GM12865 (cell line): ENCODE results near the gene CLEC11A.

Source experiments
- DNase-seq: peaks from one replicate; pipeline ENCODE4 v3.0.0; 2010; ENCODE audit warnings: low read depth
- H3K4me3 ChIP-seq: 2 replicates; pipeline ENCODE4 v1.5.1; 2011; ENCODE audit warnings: mild to moderate bottlenecking, low read depth, low read length, control low read depth
- TF ChIP-seq, protein P1 (sequence below): IDR thresholded peaks from 2 replicates; pipeline ENCODE4 v1.5.1; 2011; ENCODE audit warnings: low read length, control low read depth, low read depth, inconsistent platforms; ENCODE audit not compliant: insufficient read depth; ENCODE audit errors: missing control alignments

CLEC11A gene

DNA sequence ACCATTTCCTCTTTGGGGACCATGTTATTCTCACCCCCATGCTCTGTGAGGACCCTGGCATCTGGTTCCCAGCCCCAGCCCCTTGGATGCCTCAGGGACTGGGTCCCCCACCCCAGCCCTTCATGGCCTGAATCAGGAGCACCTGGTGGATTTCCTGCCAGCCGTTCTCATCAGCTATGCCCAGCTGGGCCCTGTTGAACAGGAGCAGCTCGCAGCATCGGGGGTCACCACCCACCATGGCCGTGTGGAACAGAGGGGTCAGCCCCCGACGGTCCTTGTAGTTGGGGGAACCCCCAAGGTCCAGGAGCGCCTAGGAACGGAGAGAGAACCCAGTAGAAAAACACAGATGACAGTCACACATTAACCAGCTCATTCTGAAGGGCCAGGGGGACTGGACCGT is 11.4 kb upstream of the CLEC11A start:
- H3K4me3 ChIP-seq: no peak overlapping the region
- TF ChIP-seq, protein P1, sequence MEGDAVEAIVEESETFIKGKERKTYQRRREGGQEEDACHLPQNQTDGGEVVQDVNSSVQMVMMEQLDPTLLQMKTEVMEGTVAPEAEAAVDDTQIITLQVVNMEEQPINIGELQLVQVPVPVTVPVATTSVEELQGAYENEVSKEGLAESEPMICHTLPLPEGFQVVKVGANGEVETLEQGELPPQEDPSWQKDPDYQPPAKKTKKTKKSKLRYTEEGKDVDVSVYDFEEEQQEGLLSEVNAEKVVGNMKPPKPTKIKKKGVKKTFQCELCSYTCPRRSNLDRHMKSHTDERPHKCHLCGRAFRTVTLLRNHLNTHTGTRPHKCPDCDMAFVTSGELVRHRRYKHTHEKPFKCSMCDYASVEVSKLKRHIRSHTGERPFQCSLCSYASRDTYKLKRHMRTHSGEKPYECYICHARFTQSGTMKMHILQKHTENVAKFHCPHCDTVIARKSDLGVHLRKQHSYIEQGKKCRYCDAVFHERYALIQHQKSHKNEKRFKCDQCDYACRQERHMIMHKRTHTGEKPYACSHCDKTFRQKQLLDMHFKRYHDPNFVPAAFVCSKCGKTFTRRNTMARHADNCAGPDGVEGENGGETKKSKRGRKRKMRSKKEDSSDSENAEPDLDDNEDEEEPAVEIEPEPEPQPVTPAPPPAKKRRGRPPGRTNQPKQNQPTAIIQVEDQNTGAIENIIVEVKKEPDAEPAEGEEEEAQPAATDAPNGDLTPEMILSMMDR: no peak
- no peak for DNase-seq

- TF ChIP-seq, protein P1: no peak
- DNase-seq: no peak
- no peak overlapping the region for H3K4me3 ChIP-seq
Measured at GRCh38 chr19:50712833-50713232, 10.3 kb upstream of the CLEC11A start.

GRCh38 chr19:50713556-50714236 is 9.5 kb upstream of the CLEC11A start:
- no peak for DNase-seq
- TF ChIP-seq, protein P1: no peak

DNA sequence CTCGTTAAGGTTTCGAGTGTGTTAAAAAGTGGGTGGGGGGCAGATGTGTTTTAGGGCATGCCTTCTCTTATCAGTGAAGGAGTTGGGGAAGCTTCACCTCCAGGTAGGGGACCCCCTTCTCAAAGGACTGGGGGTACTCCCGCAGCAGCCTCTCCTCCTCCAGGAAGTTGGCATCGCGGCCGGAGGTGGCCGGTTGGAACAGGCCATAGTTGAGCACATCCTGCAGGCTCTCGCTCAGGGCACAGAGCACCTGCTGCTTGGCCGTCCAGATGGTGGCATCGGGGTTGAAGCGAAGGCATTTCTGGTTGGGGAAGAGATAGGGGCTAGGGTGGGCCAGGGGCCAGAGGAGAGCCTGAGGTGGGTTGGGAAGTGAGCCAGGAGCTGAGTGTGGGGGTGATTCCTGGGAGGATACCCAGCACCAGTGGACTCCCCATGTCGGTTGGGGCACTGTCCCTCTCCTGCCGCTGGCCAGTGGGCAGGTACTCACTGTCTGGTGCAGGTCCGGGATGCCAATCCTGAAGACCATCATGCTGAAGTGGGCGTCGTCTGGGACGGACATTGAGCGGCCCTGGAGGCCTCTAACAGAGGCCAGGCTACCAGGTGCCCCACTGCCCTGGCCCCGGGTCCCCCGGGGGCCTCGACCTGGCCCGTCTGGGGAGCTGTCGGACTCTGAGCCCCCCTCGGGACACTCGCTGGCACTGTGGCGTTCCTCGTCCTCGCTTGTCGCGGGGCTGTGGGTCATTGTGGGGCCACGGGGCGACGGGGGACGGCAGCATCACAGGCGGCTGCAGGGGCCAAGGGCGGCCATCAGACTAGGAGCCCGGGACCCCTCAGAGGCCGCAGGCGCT is 6.8 kb upstream of the CLEC11A start:
- TF ChIP-seq, protein P1: no peak
- H3K4me3 ChIP-seq: no peak overlapping the region
- no peak for DNase-seq

More at GRCh38 chr19:50713556-50714236, 9.5 kb upstream of the CLEC11A start:
- no peak overlapping the region for H3K4me3 ChIP-seq

DNA sequence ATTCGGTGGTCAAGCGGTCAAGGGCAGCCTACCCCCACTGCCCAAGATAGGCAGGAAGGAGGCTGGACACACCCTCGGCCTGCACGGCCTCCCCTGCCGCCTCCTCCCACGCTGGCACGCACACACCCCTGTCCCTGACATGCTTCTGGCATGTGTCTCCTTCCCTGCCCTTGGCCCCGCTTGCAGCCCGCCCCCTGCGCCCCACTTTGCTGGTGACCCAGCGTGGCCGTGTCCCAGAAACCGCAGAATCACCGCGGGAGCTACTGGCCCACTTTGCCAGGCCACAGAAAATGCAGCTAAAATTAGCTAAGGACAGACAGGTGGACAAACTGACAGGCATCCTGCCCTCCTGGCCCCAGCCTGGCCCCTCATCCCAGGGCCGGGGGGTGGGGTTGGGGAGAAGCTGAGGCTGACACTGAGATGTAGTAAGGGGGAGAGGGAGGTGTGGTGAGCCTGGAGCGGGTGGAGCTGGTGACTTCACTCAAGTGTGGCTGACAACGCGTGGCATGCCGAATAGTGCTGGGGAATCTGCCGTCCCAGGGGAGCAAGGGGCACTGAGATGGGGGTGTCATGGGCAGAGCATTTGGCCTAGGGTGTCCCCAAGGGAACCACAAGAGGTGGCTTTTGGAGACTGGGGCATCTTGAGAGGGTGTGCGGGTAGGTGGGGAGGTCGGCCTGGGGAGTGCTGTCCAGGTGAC is 6.0 kb upstream of the CLEC11A start:
- no peak for DNase-seq
- TF ChIP-seq, protein P1: no peak
- no peak overlapping the region for H3K4me3 ChIP-seq

GRCh38 chr19:50717891-50718254 is 5.3 kb upstream of the CLEC11A start:
- no peak overlapping the region for H3K4me3 ChIP-seq
- no peak for DNase-seq
- TF ChIP-seq, protein P1: no peak
